HL-60 (cell line): Measurements from ENCODE around the gene LRRK1.

Experiments
- GABPA ChIP-seq: IDR thresholded peaks from 2 replicates; pipeline ENCODE4 v1.6.1; 2012; ENCODE audit warnings: low read depth
- TF ChIP-seq, protein P1 (sequence below): IDR thresholded peaks from one replicate; pipeline ENCODE4 v1.5.1; 2011; ENCODE audit warnings: low read length, control low read depth, inconsistent platforms; ENCODE audit not compliant: insufficient read depth

DNA sequence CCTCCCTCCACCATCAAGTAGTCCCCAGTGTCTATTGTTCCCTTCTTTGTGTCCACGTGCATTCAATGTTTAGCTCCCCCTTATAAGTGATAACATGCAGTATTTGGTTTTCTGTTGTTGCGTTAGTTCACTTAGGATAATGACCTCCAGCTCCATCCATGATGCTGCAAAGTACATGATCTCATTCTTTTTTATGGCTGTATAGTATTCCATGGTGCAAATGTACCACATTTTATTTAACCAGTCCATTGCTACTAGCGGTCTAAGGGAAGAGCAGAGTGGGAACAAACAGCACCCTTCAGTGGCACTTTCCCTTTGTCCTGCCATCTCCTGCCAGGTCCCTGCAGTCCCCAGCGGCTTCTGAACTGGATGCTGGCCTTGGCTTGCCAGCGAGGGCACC lies 69.1 kb downstream of the LRRK1 start:
- TF ChIP-seq, protein P1, sequence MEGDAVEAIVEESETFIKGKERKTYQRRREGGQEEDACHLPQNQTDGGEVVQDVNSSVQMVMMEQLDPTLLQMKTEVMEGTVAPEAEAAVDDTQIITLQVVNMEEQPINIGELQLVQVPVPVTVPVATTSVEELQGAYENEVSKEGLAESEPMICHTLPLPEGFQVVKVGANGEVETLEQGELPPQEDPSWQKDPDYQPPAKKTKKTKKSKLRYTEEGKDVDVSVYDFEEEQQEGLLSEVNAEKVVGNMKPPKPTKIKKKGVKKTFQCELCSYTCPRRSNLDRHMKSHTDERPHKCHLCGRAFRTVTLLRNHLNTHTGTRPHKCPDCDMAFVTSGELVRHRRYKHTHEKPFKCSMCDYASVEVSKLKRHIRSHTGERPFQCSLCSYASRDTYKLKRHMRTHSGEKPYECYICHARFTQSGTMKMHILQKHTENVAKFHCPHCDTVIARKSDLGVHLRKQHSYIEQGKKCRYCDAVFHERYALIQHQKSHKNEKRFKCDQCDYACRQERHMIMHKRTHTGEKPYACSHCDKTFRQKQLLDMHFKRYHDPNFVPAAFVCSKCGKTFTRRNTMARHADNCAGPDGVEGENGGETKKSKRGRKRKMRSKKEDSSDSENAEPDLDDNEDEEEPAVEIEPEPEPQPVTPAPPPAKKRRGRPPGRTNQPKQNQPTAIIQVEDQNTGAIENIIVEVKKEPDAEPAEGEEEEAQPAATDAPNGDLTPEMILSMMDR, result no peak
- no peak for TF ChIP-seq GABPA
